ENCODE data around the gene SCN1B. TPM values are rescaled to one million over a fixed set of nuclear protein-coding genes. Genes with fewer than 3 reads are reported as not detected.

Gene SCN1B
- 12.5 to 22.6 TPM (median 19.5 TPM) in 5 replicates for total RNA-seq (2022; extraction: Qiagen RNA extraction)

GRCh38 chr19:35030257-35031071 is at the start of gene SCN1B:
Gene SCN1B (plus strand): TSS chr19:35030470. CDS start chr19:35030821, 351 bp downstream.

GRCh38 chr19:34999498-35000337 is 30.6 kb upstream of the SCN1B start, which contains the start of gene GRAMD1A:
Gene GRAMD1A (plus strand): TSS chr19:35000323. CDS start chr19:35000479, 156 bp downstream.

GRCh38 chr19:35041548-35042055 is 11.3 kb downstream of the SCN1B start, which contains the start of gene HPN:
Gene HPN (plus strand): TSS chr19:35041721. CDS start chr19:35042507, 786 bp downstream.

Other genes with a start within 250 kb of the SCN1B start
- gene ZNF30, start 103.6 kb upstream of the SCN1B start, total RNA-seq (2022; extraction: Qiagen RNA extraction) = 4.1 to 6.4 TPM (median 5.0 TPM) in 5 replicates
- 1.4 to 2.0 TPM (median 1.8 TPM) in 5 replicates for gene ZNF792, start 66.2 kb upstream of the SCN1B start, total RNA-seq (2022; extraction: Qiagen RNA extraction)
- gene GRAMD1A, start 30.1 kb upstream of the SCN1B start, total RNA-seq (2022; extraction: Qiagen RNA extraction) = 139 to 157 TPM (median 147 TPM) in 5 replicates
- 0.09 to 0.37 TPM (median 0.10 TPM) in 3 of 5 replicates, not detected in the others for gene HPN, start 11.3 kb downstream of the SCN1B start, total RNA-seq (2022; extraction: Qiagen RNA extraction)
- gene FXYD3, start 85.4 kb downstream of the SCN1B start, total RNA-seq (2022; extraction: Qiagen RNA extraction) = 0.26 to 0.58 TPM (median 0.36 TPM) in 5 replicates
- 0.08 to 0.30 TPM (median 0.17 TPM) in 5 replicates for gene LGI4, start 104.6 kb downstream of the SCN1B start, total RNA-seq (2022; extraction: Qiagen RNA extraction)
- gene FXYD1, start 108.4 kb downstream of the SCN1B start, total RNA-seq (2022; extraction: Qiagen RNA extraction) = 0.39 to 0.65 TPM (median 0.45 TPM) in 4 of 5 replicates, not detected in the other
- 0.28 to 0.65 TPM (median 0.36 TPM) in 3 of 5 replicates, not detected in the others for gene FXYD7, start 112.8 kb downstream of the SCN1B start, total RNA-seq (2022; extraction: Qiagen RNA extraction)
- gene FXYD5, start 124.3 kb downstream of the SCN1B start, total RNA-seq (2022; extraction: Qiagen RNA extraction) = 196 to 227 TPM (median 204 TPM) in 5 replicates
- not detected in 5 replicates for gene FAM187B, start 198.3 kb downstream of the SCN1B start, total RNA-seq (2022; extraction: Qiagen RNA extraction)
- gene LSR, start 218.5 kb downstream of the SCN1B start, total RNA-seq (2022; extraction: Qiagen RNA extraction) = 7.5 to 13.2 TPM (median 10.2 TPM) in 5 replicates
- 129 to 167 TPM (median 147 TPM) in 5 replicates for gene USF2, start 238.5 kb downstream of the SCN1B start, total RNA-seq (2022; extraction: Qiagen RNA extraction)